ENCODE data around the gene LRRC28. TPM values are rescaled to one million over a fixed set of nuclear protein-coding genes. Genes with fewer than 3 reads are reported as not detected.

LRRC28 gene
- total RNA-seq, 2 experiments from 2014 or later = 15.8 to 18.9 TPM

DNA sequence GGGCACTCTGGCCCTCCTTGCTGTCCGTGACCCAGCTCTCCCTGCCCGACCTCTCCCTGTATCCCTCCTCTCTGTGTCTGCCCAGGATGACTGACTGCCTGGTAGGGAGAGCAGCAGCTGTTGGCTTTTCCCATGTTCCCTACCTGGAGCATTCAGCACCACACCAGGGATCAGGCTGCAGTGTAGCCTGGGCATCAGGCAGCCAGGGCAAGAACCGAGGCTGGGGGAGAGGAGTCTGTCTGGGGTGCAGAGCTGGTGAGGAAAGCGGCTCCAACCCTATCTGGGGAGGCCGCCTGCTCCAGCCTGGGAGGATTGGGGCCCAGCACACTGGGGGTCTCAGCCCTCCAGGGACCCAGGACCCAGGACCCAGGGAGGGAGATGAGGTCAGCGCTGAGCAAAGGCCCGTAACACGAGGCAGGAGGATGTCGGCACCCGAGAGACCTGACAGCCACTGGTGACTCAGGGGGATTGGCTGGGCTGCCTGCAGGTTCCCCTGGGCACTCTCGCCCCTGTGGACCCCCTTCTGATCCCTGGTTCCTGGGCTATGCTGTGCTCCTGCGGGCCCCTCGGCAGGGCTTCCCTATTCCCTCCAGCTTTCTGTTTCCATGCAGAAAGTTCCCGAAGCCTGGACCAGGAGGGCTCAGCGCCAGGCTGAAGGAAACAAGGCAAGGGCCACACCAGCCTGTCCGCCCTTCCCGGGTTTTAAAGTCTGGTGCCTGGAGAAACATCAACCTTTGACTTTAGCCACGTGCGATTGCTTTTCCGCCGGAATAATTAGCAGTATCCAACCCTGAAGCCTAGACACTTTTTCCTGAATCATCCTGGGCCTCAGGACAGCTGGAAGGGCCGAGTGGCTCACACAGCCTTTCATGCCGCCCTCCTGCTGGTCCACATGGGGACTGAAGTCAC, 186.3 kb downstream of the LRRC28 start:
- Mint-ChIP-seq H3K4me3 (no peak overlapping the region), H3K36me3 (ENCODE audit: low read depth) (no peaks in the 10 kb centered on the region), H3K9me3 (no peaks in the 10 kb centered on the region), H3K4me1 (ENCODE audit: low read depth) (peaks cover 68% of the 10 kb centered on the region), H3K27me3 (ENCODE audit: low read depth) (no peaks in the 10 kb centered on the region), H3K27ac (no peak overlapping the region)
- CTCF ChIA-PET = interaction anchor here (1.2 kb wide), 1 partner anchor 12 kb away, joined by 3 read pairs; no protein-coding TSS in a partner anchor
- intact Hi-C loops (cut with micrococcal nuclease) = no loop called here
- DNase-seq = no peak

DNA sequence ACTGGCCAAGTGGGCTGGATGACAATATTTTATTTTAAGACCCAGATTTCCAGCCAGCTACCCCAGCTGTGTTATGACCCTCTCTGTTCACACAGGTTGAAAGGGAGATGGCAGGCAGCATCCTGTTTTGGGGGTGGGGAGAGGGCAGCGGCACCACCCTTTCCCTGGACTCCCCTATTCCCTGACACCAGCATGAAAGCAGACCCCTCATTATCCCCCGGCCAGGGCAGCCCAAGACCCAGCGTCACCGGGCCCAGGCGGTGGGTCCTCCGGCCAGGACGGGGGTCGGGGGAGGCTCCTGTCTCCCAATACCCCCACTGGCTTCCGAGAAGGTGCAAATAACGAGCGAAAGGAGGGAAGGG, 186.9 kb downstream of the LRRC28 start:
- intact Hi-C loops (cut with micrococcal nuclease) = no loop called here
- no peak for DNase-seq
- H3K27me3 Mint-ChIP-seq (ENCODE audit: low read depth) = no peaks in the 10 kb centered on the region
- H3K36me3 Mint-ChIP-seq (ENCODE audit: low read depth) = no peaks in the 10 kb centered on the region
- H3K27ac Mint-ChIP-seq = no peak overlapping the region
- H3K9me3 Mint-ChIP-seq = no peaks in the 10 kb centered on the region
- CTCF ChIA-PET = interaction anchor here (1.2 kb wide), 1 partner anchor 13 kb away, joined by 3 read pairs; no protein-coding TSS in a partner anchor
- no peak overlapping the region for H3K4me3 Mint-ChIP-seq
- peaks cover 69% of the 10 kb centered on the region for H3K4me1 Mint-ChIP-seq (ENCODE audit: low read depth)

DNA sequence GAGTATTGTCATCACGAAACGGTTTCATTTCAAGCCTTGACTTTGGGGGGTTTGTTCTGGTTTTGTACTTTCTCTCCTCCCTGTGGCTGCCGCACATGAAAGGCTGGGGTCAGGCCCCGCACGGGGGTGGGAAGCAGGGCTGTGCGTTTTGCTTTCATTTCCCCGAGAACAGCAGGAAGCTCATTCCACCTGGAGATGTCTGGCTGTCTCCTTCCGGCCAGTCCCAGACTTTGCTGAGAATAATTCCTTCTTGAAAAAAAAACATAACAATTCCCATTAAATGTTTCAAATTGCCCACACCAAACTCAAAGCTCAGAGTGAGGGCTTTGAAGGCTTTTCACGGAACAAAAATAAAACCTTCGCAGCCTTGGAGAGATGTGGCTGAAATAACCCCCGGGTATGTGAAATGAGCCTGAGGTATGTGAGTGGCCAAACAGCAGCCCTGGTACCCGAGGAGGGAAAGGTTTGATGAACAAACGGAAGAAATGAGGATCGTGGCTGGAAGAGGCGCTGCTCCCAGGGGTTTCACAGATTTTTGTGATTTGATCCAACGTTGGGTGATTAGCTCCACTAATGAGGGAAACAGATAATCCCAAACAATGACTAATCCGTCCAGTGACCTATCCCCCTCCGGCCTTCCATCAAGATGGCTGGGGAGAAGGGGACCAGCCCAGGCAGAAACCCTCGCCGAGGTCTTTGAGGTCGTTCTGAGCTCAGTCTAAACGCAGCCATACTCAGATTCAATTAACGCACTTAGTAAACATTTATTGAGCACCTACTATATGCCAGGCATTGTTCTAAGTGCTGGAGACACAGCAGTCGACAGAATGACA, 187.6 kb downstream of the LRRC28 start:
- CTCF ChIA-PET = interaction anchor here (0.6 kb wide), 2 partner anchors 168 to 197 kb away, joined by 3 read pairs; no protein-coding TSS in a partner anchor
- peak; percentile 40 for DNase-seq
- Mint-ChIP-seq H3K36me3 (ENCODE audit: low read depth) (no peaks in the 10 kb centered on the region), H3K27me3 (ENCODE audit: low read depth) (no peaks in the 10 kb centered on the region), H3K27ac (no peak overlapping the region), H3K4me3 (no peak overlapping the region), H3K4me1 (ENCODE audit: low read depth) (peaks cover 68% of the 10 kb centered on the region), H3K9me3 (no peaks in the 10 kb centered on the region)
- intact Hi-C loops (cut with micrococcal nuclease) = no loop called here

DNA sequence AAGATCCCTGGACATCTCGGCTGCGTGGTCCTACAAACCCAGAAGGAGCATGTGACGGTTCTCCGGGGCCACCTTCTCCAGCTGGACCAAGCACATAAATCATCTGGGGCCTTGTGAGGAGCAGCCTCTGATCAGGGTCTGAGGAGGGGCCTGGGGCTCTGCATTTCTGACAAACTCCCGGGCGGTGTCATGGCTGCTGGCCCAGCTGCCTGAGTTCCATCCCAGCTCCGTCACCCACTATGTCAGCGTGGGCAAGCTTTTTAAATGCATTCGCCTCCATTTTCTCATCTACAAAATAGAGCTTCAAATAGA, 188.2 kb downstream of the LRRC28 start:
- no peak for DNase-seq
- no peak overlapping the region for H3K4me3 Mint-ChIP-seq
- no peaks in the 10 kb centered on the region for H3K36me3 Mint-ChIP-seq (ENCODE audit: low read depth)
- peaks cover 66% of the 10 kb centered on the region for H3K4me1 Mint-ChIP-seq (ENCODE audit: low read depth)
- H3K9me3 Mint-ChIP-seq = no peaks in the 10 kb centered on the region
- H3K27ac Mint-ChIP-seq = no peak overlapping the region
- CTCF ChIA-PET = interaction anchor here (0.6 kb wide), 1 partner anchor 196 kb away, joined by 3 read pairs; no protein-coding TSS in a partner anchor
- intact Hi-C loops (cut with micrococcal nuclease) = no loop called here
- H3K27me3 Mint-ChIP-seq (ENCODE audit: low read depth) = no peaks in the 10 kb centered on the region

DNA sequence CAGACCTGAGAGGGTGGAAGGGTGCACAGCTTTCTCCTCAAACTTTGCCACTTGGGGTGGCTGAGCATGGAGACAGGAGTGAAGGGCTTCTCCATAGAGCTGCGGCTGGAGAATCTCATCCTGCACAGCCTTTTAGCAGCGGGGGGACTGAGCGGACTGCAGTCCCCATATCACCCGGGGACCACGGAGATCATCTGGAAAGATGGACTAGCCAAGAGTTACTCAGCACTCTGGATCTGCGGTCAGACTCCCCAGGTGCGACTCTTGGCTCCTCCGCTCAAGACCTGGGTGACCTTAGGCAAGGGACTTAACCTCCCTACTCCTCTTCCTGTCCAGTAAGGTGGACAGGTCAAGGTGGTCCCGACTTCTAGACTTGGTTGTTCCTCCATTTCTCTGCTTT, 188.7 kb downstream of the LRRC28 start:
- peaks cover 64% of the 10 kb centered on the region for H3K4me1 Mint-ChIP-seq (ENCODE audit: low read depth)
- intact Hi-C loops (cut with micrococcal nuclease) = loop anchor here (5.0 to 10.0 kb wide), 2 partner anchors 127 to 1155 kb away; partner anchors contain the start of gene MEF2A
- no peak overlapping the region for H3K27ac Mint-ChIP-seq
- no peaks in the 10 kb centered on the region for H3K9me3 Mint-ChIP-seq
- no peaks in the 10 kb centered on the region for H3K36me3 Mint-ChIP-seq (ENCODE audit: low read depth)
- DNase-seq = no peak
- H3K4me3 Mint-ChIP-seq = no peak overlapping the region
- no peaks in the 10 kb centered on the region for H3K27me3 Mint-ChIP-seq (ENCODE audit: low read depth)
- CTCF ChIA-PET = no interaction called here

Other genes starting within 250 kb of the LRRC28 start
- not detected for gene PGPEP1L, start 243.7 kb upstream of the LRRC28 start, total RNA-seq
- 1 to 10 TPM; 1.3 to 1.4 TPM for gene SYNM, start 146.4 kb upstream of the LRRC28 start, total RNA-seq
- 1 to 10 TPM; 4.6 to 5.5 TPM for gene TTC23, start 1.9 kb upstream of the LRRC28 start, total RNA-seq